Activated naive CD4-positive, alpha-beta T cell treated with anti-CD3 and anti-CD28 coated beads for 36 hours (primary cell): Measurements from ENCODE around the gene TMC2. TPM values are rescaled to one million over a fixed set of nuclear protein-coding genes. Genes with fewer than 3 reads are reported as not detected.

Experiments used
- CTCF ChIA-PET: fragments of 350-600 bp; sonication (Branson Sonifier 250); formaldehyde crosslinking; loops from one replicate; lab custom pipeline; 2021; ENCODE audit warnings: antibody characterized with exemption; lab: Charles Lee
- DNase-seq: peaks from one replicate; pipeline ENCODE4 v3.0.0-alpha.2; 2020
- H3K27ac Mint-ChIP-seq: one replicate; pipeline ENCODE4 v1.8.0; 2021; ENCODE audit warnings: mild to moderate bottlenecking, mixed read lengths
- H3K27me3 Mint-ChIP-seq: one replicate; pipeline ENCODE4 v1.8.0; 2021; ENCODE audit warnings: low read depth, mixed read lengths
- H3K36me3 Mint-ChIP-seq: one replicate; pipeline ENCODE4 v1.8.0; 2021; ENCODE audit warnings: low read depth, mixed read lengths
- H3K4me1 Mint-ChIP-seq: one replicate; pipeline ENCODE4 v1.8.0; 2021; ENCODE audit warnings: low read depth, mixed read lengths
- H3K4me3 Mint-ChIP-seq: one replicate; pipeline ENCODE4 v1.8.0; 2021; ENCODE audit warnings: mild to moderate bottlenecking, moderate library complexity, mixed read lengths
- H3K9me3 Mint-ChIP-seq: one replicate; pipeline ENCODE4 v1.8.0; 2021; ENCODE audit warnings: mixed read lengths
- intact Hi-C: fragments of 100-400 bp; cut with micrococcal nuclease; formaldehyde crosslinking; loops from one replicate; pipeline ENCODE4 v1.15.1; 2023
- total RNA-seq, 2 experiments: library from RNA; stranded (reverse); gene quantifications; one replicate each; pipeline ENCODE4 v1.2.3, GENCODE V29; 2021

Gene TMC2
- total RNA-seq, 2 experiments from 2014 or later, result not detected

- intact Hi-C loops, result no loop called here
- Mint-ChIP-seq H3K27ac (no peak overlapping the region), H3K4me1 (no peaks in the 10 kb centered on the region), H3K27me3 (peaks cover 3% of the 10 kb centered on the region), H3K9me3 (no peaks in the 10 kb centered on the region), H3K36me3 (no peaks in the 10 kb centered on the region), H3K4me3 (no peak overlapping the region)
- CTCF ChIA-PET, result interaction anchor here (0.6 to 0.7 kb wide), 2 partner anchors 77 to 105 kb away, joined by 3 to 4 read pairs; no protein-coding TSS in a partner anchor
- no peak for DNase-seq
These were observed 63.1 kb downstream of the TMC2 start for GRCh38 chr20:2599288-2600006.

GRCh38 chr20:2602046-2602735, 65.8 kb downstream of the TMC2 start:
- peaks cover under 1% of the 10 kb centered on the region for H3K36me3 Mint-ChIP-seq
- H3K4me1 Mint-ChIP-seq, result no peaks in the 10 kb centered on the region
- no peak for DNase-seq
- peaks cover 5% of the 10 kb centered on the region for H3K9me3 Mint-ChIP-seq
- no peak overlapping the region for H3K4me3 Mint-ChIP-seq
- CTCF ChIA-PET, result no interaction called here
- no peak overlapping the region for H3K27ac Mint-ChIP-seq
- H3K27me3 Mint-ChIP-seq, result peaks cover 3% of the 10 kb centered on the region
- intact Hi-C loops, result no loop called here

- intact Hi-C loops, result no loop called here
- CTCF ChIA-PET, result no interaction called here
- no peaks in the 10 kb centered on the region for H3K4me1 Mint-ChIP-seq
- H3K36me3 Mint-ChIP-seq, result peaks cover 3% of the 10 kb centered on the region
- H3K27ac Mint-ChIP-seq, result no peak overlapping the region
- DNase-seq, result no peak
- H3K27me3 Mint-ChIP-seq, result peaks cover 3% of the 10 kb centered on the region
- no peak overlapping the region for H3K4me3 Mint-ChIP-seq
- H3K9me3 Mint-ChIP-seq, result peaks cover 9% of the 10 kb centered on the region
These were observed 66.4 kb downstream of the TMC2 start for GRCh38 chr20:2602746-2603145.

- no peaks in the 10 kb centered on the region for H3K4me1 Mint-ChIP-seq
- H3K27ac Mint-ChIP-seq, result no peak overlapping the region
- no peak overlapping the region for H3K4me3 Mint-ChIP-seq
- peaks cover 3% of the 10 kb centered on the region for H3K36me3 Mint-ChIP-seq
- peaks cover 3% of the 10 kb centered on the region for H3K27me3 Mint-ChIP-seq
- H3K9me3 Mint-ChIP-seq, result peaks cover 10% of the 10 kb centered on the region
- DNase-seq, result no peak
- CTCF ChIA-PET, result no interaction called here
- intact Hi-C loops, result no loop called here
These were observed 67.6 kb downstream of the TMC2 start for GRCh38 chr20:2603816-2604505.

GRCh38 chr20:2604506-2604835, 68.1 kb downstream of the TMC2 start:
- Mint-ChIP-seq H3K9me3 (peaks cover 10% of the 10 kb centered on the region), H3K4me3 (no peak overlapping the region), H3K27me3 (peaks cover 4% of the 10 kb centered on the region), H3K36me3 (peaks cover 3% of the 10 kb centered on the region), H3K27ac (no peak overlapping the region), H3K4me1 (no peaks in the 10 kb centered on the region)
- CTCF ChIA-PET, result no interaction called here
- DNase-seq, result no peak
- intact Hi-C loops, result no loop called here

- Mint-ChIP-seq H3K27ac (no peak overlapping the region), H3K27me3 (peaks cover 6% of the 10 kb centered on the region), H3K4me3 (no peak overlapping the region), H3K36me3 (peaks cover 3% of the 10 kb centered on the region), H3K9me3 (peaks cover 10% of the 10 kb centered on the region), H3K4me1 (no peaks in the 10 kb centered on the region)
- intact Hi-C loops, result no loop called here
- CTCF ChIA-PET, result interaction anchor here (0.5 to 0.9 kb wide), 2 partner anchors 52 to 58 kb away, joined by 3 to 4 read pairs; no protein-coding TSS in a partner anchor
- no peak for DNase-seq
These were observed 70.2 kb downstream of the TMC2 start for GRCh38 chr20:2606507-2607006.

- CTCF ChIA-PET, result no interaction called here
- H3K9me3 Mint-ChIP-seq, result peaks cover 7% of the 10 kb centered on the region
- intact Hi-C loops, result no loop called here
- no peak overlapping the region for H3K4me3 Mint-ChIP-seq
- peaks cover 3% of the 10 kb centered on the region for H3K36me3 Mint-ChIP-seq
- no peak for DNase-seq
- peaks cover 6% of the 10 kb centered on the region for H3K27me3 Mint-ChIP-seq
- no peak overlapping the region for H3K27ac Mint-ChIP-seq
- H3K4me1 Mint-ChIP-seq, result no peaks in the 10 kb centered on the region
These were observed 74.0 kb downstream of the TMC2 start for GRCh38 chr20:2610326-2610725.

GRCh38 chr20:2610941-2611720, 74.8 kb downstream of the TMC2 start:
- H3K9me3 Mint-ChIP-seq, result peaks cover 6% of the 10 kb centered on the region

GRCh38 chr20:2612073-2612472, 75.7 kb downstream of the TMC2 start:
- Mint-ChIP-seq H3K27ac (no peak overlapping the region), H3K4me1 (no peaks in the 10 kb centered on the region), H3K27me3 (peaks cover 8% of the 10 kb centered on the region), H3K4me3 (no peak overlapping the region), H3K9me3 (peaks cover 6% of the 10 kb centered on the region), H3K36me3 (peaks cover 3% of the 10 kb centered on the region)
- intact Hi-C loops, result no loop called here
- DNase-seq, result no peak
- CTCF ChIA-PET, result interaction anchor here (1.0 kb wide), 1 partner anchor 19 kb away, joined by 3 read pairs; no protein-coding TSS in a partner anchor

More at GRCh38 chr20:2610941-2611720, 74.8 kb downstream of the TMC2 start:
- Mint-ChIP-seq H3K36me3 (peaks cover 3% of the 10 kb centered on the region), H3K27me3 (peaks cover 8% of the 10 kb centered on the region), H3K27ac (no peak overlapping the region), H3K4me3 (no peak overlapping the region), H3K4me1 (no peaks in the 10 kb centered on the region)
- CTCF ChIA-PET, result no interaction called here
- intact Hi-C loops, result no loop called here
- no peak for DNase-seq

- peaks cover 5% of the 10 kb centered on the region for H3K27me3 Mint-ChIP-seq
- no peak for DNase-seq
- H3K4me1 Mint-ChIP-seq, result peaks cover 6% of the 10 kb centered on the region
- CTCF ChIA-PET, result no interaction called here
- intact Hi-C loops, result no loop called here
- H3K27ac Mint-ChIP-seq, result no peak overlapping the region
- H3K4me3 Mint-ChIP-seq, result no peak overlapping the region
- H3K36me3 Mint-ChIP-seq, result no peaks in the 10 kb centered on the region
- H3K9me3 Mint-ChIP-seq, result no peaks in the 10 kb centered on the region
These were observed 80.3 kb downstream of the TMC2 start for GRCh38 chr20:2616634-2617033.

GRCh38 chr20:2617099-2617714, 80.8 kb downstream of the TMC2 start:
- Mint-ChIP-seq H3K27me3 (peaks cover 5% of the 10 kb centered on the region), H3K27ac (no peak overlapping the region), H3K36me3 (no peaks in the 10 kb centered on the region), H3K9me3 (no peaks in the 10 kb centered on the region), H3K4me1 (peaks cover 6% of the 10 kb centered on the region), H3K4me3 (no peak overlapping the region)
- DNase-seq, result no peak
- intact Hi-C loops, result no loop called here
- CTCF ChIA-PET, result no interaction called here
